Breast epithelium (tissue), 3 donors: ENCODE data around the gene TANC1.

Source experiments
- POLR2A ChIP-seq: fragments of 450-650 bp; IDR thresholded peaks from one replicate; pipeline ENCODE4 v1.6.1; 2016; ENCODE audit warnings: antibody characterized with exemption, mild to moderate bottlenecking, moderate library complexity
- TF ChIP-seq, protein P1 (sequence below), 3 donors: fragments of 450-650 bp; IDR thresholded peaks; one replicate each; pipeline ENCODE4 v1.5.1; 2016 to 2017; ENCODE audit warnings: antibody characterized with exemption in 3 of 3, mild to moderate bottlenecking in 3 of 3, moderate library complexity in 3 of 3

DNA sequence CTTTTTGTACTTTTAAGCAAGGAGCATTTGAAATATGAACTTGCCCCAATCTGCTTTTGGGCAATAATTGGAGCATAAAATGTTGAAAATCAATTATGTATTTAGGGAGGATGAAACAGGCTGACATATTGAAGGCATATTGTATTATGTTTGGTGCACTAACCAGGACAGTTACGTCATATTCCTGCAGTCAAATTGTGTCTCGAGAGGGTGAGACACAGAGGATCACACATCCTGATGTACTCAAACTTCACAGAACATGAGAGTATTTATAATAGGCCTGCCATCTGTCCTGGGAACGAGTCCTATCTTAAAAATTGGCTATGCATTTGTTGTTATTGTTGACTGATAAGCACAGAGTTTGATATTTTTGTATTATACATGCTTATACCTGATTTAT is 44.7 kb downstream of the TANC1 start:
- TF ChIP-seq, protein P1, sequence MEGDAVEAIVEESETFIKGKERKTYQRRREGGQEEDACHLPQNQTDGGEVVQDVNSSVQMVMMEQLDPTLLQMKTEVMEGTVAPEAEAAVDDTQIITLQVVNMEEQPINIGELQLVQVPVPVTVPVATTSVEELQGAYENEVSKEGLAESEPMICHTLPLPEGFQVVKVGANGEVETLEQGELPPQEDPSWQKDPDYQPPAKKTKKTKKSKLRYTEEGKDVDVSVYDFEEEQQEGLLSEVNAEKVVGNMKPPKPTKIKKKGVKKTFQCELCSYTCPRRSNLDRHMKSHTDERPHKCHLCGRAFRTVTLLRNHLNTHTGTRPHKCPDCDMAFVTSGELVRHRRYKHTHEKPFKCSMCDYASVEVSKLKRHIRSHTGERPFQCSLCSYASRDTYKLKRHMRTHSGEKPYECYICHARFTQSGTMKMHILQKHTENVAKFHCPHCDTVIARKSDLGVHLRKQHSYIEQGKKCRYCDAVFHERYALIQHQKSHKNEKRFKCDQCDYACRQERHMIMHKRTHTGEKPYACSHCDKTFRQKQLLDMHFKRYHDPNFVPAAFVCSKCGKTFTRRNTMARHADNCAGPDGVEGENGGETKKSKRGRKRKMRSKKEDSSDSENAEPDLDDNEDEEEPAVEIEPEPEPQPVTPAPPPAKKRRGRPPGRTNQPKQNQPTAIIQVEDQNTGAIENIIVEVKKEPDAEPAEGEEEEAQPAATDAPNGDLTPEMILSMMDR (IDR thresholded peaks at IDR 0.05): no peak
- no peak for TF ChIP-seq POLR2A
